Neural progenitor cell (in vitro differentiated cells): ENCODE data around the gene CHMP5. TPM values are rescaled to one million over a fixed set of nuclear protein-coding genes. Genes with fewer than 3 reads are reported as not detected.
"Not testable (repeated sequence)": the region's sequence is repeated elsewhere in the genome, so short reads cannot be mapped to it uniquely, and the experiment has no call there.

Source experiments
- DNase-seq: peaks from one replicate; pipeline ENCODE4 v3.0.0-alpha.2; 2016; ENCODE audit warnings: low spot score
- H2AFZ ChIP-seq: fragments of 200-600 bp; sonication (generic); replicated peaks from 2 replicates; pipeline ENCODE4 v1.6.1; 2016; ENCODE audit warnings: antibody characterized with exemption
- H3F3A ChIP-seq: fragments of 200-600 bp; sonication (generic); 2 replicates; pipeline ENCODE4 v1.6.1; 2016; ENCODE audit warnings: antibody characterized with exemption, low read depth
- H3K27ac ChIP-seq: fragments of 200-600 bp; sonication (generic); 2 replicates; pipeline ENCODE4 v1.5.1; 2016; ENCODE audit warnings: mild to moderate bottlenecking
- H3K27me3 ChIP-seq: fragments of 200-600 bp; sonication (generic); 2 replicates; pipeline ENCODE4 v1.6.1; 2016; ENCODE audit warnings: mild to moderate bottlenecking, moderate library complexity
- H3K36me3 ChIP-seq: fragments of 200-600 bp; sonication (generic); 2 replicates; pipeline ENCODE4 v1.5.1; 2016
- H3K4me1 ChIP-seq: fragments of 200-600 bp; sonication (generic); 2 replicates; pipeline ENCODE4 v1.6.1; 2016; ENCODE audit warnings: mixed run types
- H3K4me2 ChIP-seq: fragments of 200-600 bp; sonication (generic); 2 replicates; pipeline ENCODE4 v1.6.1; 2016
- H3K4me3 ChIP-seq: fragments of 200-600 bp; sonication (generic); 2 replicates; pipeline ENCODE4 v1.5.1; 2016
- H3K79me2 ChIP-seq: fragments of 200-600 bp; sonication (generic); 2 replicates; pipeline ENCODE4 v1.6.1; 2016; ENCODE audit warnings: low read depth
- H3K9ac ChIP-seq: fragments of 200-600 bp; sonication (generic); 2 replicates; pipeline ENCODE4 v1.6.1; 2016
- H3K9me3 ChIP-seq: fragments of 200-600 bp; sonication (generic); 2 replicates; pipeline ENCODE4 v1.5.1; 2016; ENCODE audit warnings: low read depth
- H4K20me1 ChIP-seq: fragments of 200-600 bp; sonication (generic); 2 replicates; pipeline ENCODE4 v1.6.1; 2016; ENCODE audit warnings: low read depth
- H3K27ac Mint-ChIP-seq: 3 replicates; pipeline ENCODE4 v1.8.0; 2021; ENCODE audit warnings: mixed read lengths
- H3K27me3 Mint-ChIP-seq: 2 replicates; pipeline ENCODE4 v1.8.0; 2022; ENCODE audit warnings: low read depth, mild to moderate bottlenecking, inconsistent platforms, moderate library complexity, mixed read lengths; ENCODE audit not compliant: insufficient read depth
- H3K36me3 Mint-ChIP-seq: 3 replicates; pipeline ENCODE4 v1.8.0; 2021; ENCODE audit warnings: mixed read lengths
- H3K4me1 Mint-ChIP-seq: 3 replicates; pipeline ENCODE4 v1.8.0; 2021; ENCODE audit warnings: mixed read lengths
- H3K4me3 Mint-ChIP-seq: 3 replicates; pipeline ENCODE4 v1.8.0; 2021; ENCODE audit warnings: mild to moderate bottlenecking, moderate library complexity, mixed read lengths
- H3K9me3 Mint-ChIP-seq: 3 replicates; pipeline ENCODE4 v1.8.0; 2020; ENCODE audit warnings: mixed read lengths
- CTCF ChIP-seq: fragments of 200-600 bp; sonication (generic); IDR thresholded peaks from 2 replicates; pipeline ENCODE4 v1.5.1; 2017; ENCODE audit warnings: antibody characterized with exemption, mild to moderate bottlenecking
- EZH2 ChIP-seq: fragments of 200-600 bp; sonication (generic); IDR thresholded peaks from 2 replicates; pipeline ENCODE4 v1.6.1; 2017; ENCODE audit warnings: antibody characterized with exemption, mild to moderate bottlenecking, moderate library complexity
- EZH2phosphoT487 ChIP-seq: fragments of 200-600 bp; sonication (generic); IDR thresholded peaks from 2 replicates; pipeline ENCODE4 v1.6.1; 2017; ENCODE audit warnings: antibody characterized with exemption
- total RNA-seq: library from RNA; depleted of rRNA; stranded (reverse); fragments of >200 nt; gene quantifications from 2 replicates; pipeline ENCODE4 v1.2.3, GENCODE V29; 2015; ENCODE audit warnings: low replicate concordance

CHMP5 gene
- total RNA-seq, 1 donor from 2014 or later = 135 TPM

GRCh38 chr9:33315371-33315770 is 50.5 kb downstream of the CHMP5 start:
- Histone ChIP-seq H3K27me3 (no peaks in the 10 kb centered on the region), H3F3A (no peaks in the 10 kb centered on the region), H3K4me1 (no peaks in the 10 kb centered on the region), H4K20me1 (no peaks in the 10 kb centered on the region), H3K9ac (no peak overlapping the region), H3K36me3 (no peaks in the 10 kb centered on the region), H3K9me3 (no peaks in the 10 kb centered on the region), H2AFZ (no peak overlapping the region), H3K4me3 (no peak overlapping the region), H3K79me2 (no peaks in the 10 kb centered on the region), H3K27ac (no peak overlapping the region), H3K4me2 (no peak overlapping the region)
- no peak for DNase-seq
- Mint-ChIP-seq H3K4me1 (no peaks in the 10 kb centered on the region), H3K27me3 (no peaks in the 10 kb centered on the region), H3K36me3 (peaks cover 19% of the 10 kb centered on the region), H3K27ac (no peak overlapping the region), H3K9me3 (no peaks in the 10 kb centered on the region), H3K4me3 (no peak overlapping the region)
- no peak for TF ChIP-seq CTCF
- no peak for TF ChIP-seq EZH2phosphoT487
- TF ChIP-seq EZH2 = no peak

DNA sequence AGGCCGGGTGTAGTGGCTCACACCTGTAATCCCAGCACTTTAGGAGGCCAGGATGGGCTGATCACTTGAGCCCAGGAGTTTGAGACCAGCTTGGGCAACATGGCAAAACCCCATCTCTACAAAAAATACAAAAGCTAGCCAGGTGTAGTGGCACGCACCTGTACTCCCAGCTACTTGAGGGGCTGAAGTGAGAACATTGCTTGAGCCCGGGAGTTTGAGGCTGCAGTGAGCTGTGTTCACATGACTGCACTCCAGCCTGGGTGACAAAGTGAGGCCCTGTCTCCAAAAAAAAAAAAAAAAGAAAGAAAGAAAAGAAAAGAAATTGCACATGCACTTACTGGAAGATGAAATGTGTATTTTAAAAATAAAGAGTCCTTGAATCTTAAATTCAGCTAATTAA is 52.3 kb downstream of the CHMP5 start:
- H3K9me3 Mint-ChIP-seq, DNase-seq: not testable (repeated sequence)
- peaks cover 21% of the 10 kb centered on the region for H3K36me3 Mint-ChIP-seq

GRCh38 chr9:33318225-33318624 is 53.4 kb downstream of the CHMP5 start:
- H3K4me2 ChIP-seq = no peak overlapping the region
- H3K79me2 ChIP-seq = no peaks in the 10 kb centered on the region
- H4K20me1 ChIP-seq = no peaks in the 10 kb centered on the region
- Mint-ChIP-seq H3K4me3 (no peak overlapping the region), H3K36me3 (peaks cover 28% of the 10 kb centered on the region), H3K9me3 (no peaks in the 10 kb centered on the region), H3K27ac (no peak overlapping the region), H3K27me3 (no peaks in the 10 kb centered on the region), H3K4me1 (no peaks in the 10 kb centered on the region)
- H3K36me3 ChIP-seq = no peaks in the 10 kb centered on the region
- H3K9me3 ChIP-seq = no peaks in the 10 kb centered on the region
- DNase-seq = no peak
- TF ChIP-seq EZH2 (no peak), CTCF (no peak), EZH2phosphoT487 (no peak)
- H3K4me1 ChIP-seq = no peaks in the 10 kb centered on the region
- H2AFZ ChIP-seq = no peak overlapping the region
- no peaks in the 10 kb centered on the region for H3K27me3 ChIP-seq
- H3K27ac ChIP-seq = no peak overlapping the region
- H3K4me3 ChIP-seq = no peak overlapping the region
- H3F3A ChIP-seq = no peaks in the 10 kb centered on the region
- H3K9ac ChIP-seq = no peak overlapping the region

More for the DNA sequence above, 52.3 kb downstream of the CHMP5 start:
- not testable (repeated sequence) for H3K4me3 ChIP-seq, H3K27ac Mint-ChIP-seq, H2AFZ ChIP-seq, H3K4me3 Mint-ChIP-seq, H3F3A ChIP-seq, H3K4me2 ChIP-seq, H3K4me1 ChIP-seq, H3K9me3 ChIP-seq, H4K20me1 ChIP-seq, H3K9ac ChIP-seq, H3K27ac ChIP-seq, H3K79me2 ChIP-seq, H3K27me3 ChIP-seq, H3K36me3 ChIP-seq, H3K4me1 Mint-ChIP-seq, H3K27me3 Mint-ChIP-seq

DNA sequence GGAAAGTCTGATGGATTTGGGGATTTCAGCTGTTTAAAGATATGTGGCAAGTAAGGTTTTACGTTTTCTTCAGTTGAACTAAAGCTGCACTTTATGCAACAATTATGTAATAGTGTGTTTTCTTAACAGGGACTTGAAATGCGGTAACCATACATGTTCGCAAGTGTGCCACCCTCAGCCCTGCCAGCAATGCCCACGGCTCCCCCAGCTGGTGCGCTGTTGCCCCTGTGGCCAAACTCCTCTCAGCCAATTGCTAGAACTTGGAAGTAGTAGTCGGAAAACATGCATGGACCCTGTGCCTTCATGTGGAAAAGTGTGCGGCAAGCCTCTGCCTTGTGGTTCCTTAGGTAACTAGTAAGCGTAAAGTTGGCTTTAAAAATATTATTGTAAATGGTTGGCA is 53.9 kb downstream of the CHMP5 start:
- H3K9me3 ChIP-seq = no peaks in the 10 kb centered on the region
- H3K9me3 Mint-ChIP-seq = no peaks in the 10 kb centered on the region
- no peaks in the 10 kb centered on the region for H3K4me1 ChIP-seq
- H3F3A ChIP-seq = no peaks in the 10 kb centered on the region
- no peak overlapping the region for H3K4me3 Mint-ChIP-seq
- H3K4me3 ChIP-seq = no peak overlapping the region
- no peak for TF ChIP-seq EZH2phosphoT487
- TF ChIP-seq EZH2 = no peak
- no peak for TF ChIP-seq CTCF
- no peaks in the 10 kb centered on the region for H4K20me1 ChIP-seq
- no peak overlapping the region for H3K9ac ChIP-seq
- no peaks in the 10 kb centered on the region for H3K27me3 Mint-ChIP-seq
- H3K79me2 ChIP-seq = no peaks in the 10 kb centered on the region
- no peak overlapping the region for H3K4me2 ChIP-seq
- DNase-seq = no peak
- H3K36me3 Mint-ChIP-seq = peaks cover 24% of the 10 kb centered on the region
- H3K27ac Mint-ChIP-seq = no peak overlapping the region
- H3K27ac ChIP-seq = no peak overlapping the region
- H3K27me3 ChIP-seq = no peaks in the 10 kb centered on the region
- no peaks in the 10 kb centered on the region for H3K4me1 Mint-ChIP-seq
- no peak overlapping the region for H2AFZ ChIP-seq
- H3K36me3 ChIP-seq = no peaks in the 10 kb centered on the region
